Stimulated activated naive B cell treated with anti-CD40 and anti-IgM and Interleukin-4, amounts not matched to agents 10 μg/mL and 1 μg/mL and 100 μg/mL, for 72 hours (primary cell): Measurements from ENCODE around the gene ST8SIA5.

Experiments
- ATAC-seq, 2 donors: fragments of 150-1000 bp; cut with Tn5 transposase; replicated peaks; 2 replicates each; pipeline ENCODE4 v1.10.0; 2021; ENCODE audit warnings: moderate library complexity in 1 of 2
- DNase-seq: peaks from one replicate; pipeline ENCODE4 v3.0.0; 2021
- H3K27ac Mint-ChIP-seq: one replicate; pipeline ENCODE4 v1.8.0; 2022; ENCODE audit warnings: mild to moderate bottlenecking, mixed read lengths
- H3K27me3 Mint-ChIP-seq, 2 donors: one replicate each; pipeline ENCODE4 v1.8.0; 2022; ENCODE audit warnings: mixed read lengths in 2 of 2
- H3K36me3 Mint-ChIP-seq, 2 donors: one replicate each; pipeline ENCODE4 v1.8.0; 2022; ENCODE audit warnings: mixed read lengths in 2 of 2, mild to moderate bottlenecking in 1 of 2
- H3K4me1 Mint-ChIP-seq, 2 donors: one replicate each; pipeline ENCODE4 v1.8.0; 2022; ENCODE audit warnings: mixed read lengths in 2 of 2, mild to moderate bottlenecking in 1 of 2
- H3K4me3 Mint-ChIP-seq, 2 donors: one replicate each; pipeline ENCODE4 v1.8.0; 2022; ENCODE audit warnings: mild to moderate bottlenecking in 2 of 2, mixed read lengths in 2 of 2, moderate library complexity in 1 of 2
- H3K9me3 Mint-ChIP-seq, 2 donors: one replicate each; pipeline ENCODE4 v1.8.0; 2022; ENCODE audit warnings: mixed read lengths in 2 of 2, mild to moderate bottlenecking in 1 of 2

The ST8SIA5 gene

GRCh38 chr18:46731316-46731715 is 25.5 kb downstream of the ST8SIA5 start:
- Mint-ChIP-seq H3K27ac (no peak overlapping the region), H3K9me3 (peaks cover 16 to 22% of the 10 kb centered on the region in 2 donors), H3K4me3 (no peak overlapping the region), H3K27me3 (peaks cover 10% of the 10 kb centered on the region in 2 donors), H3K4me1 (no peaks in the 10 kb centered on the region), H3K36me3 (peaks cover 0 to 3% of the 10 kb centered on the region in 2 donors)
- DNase-seq (no peak), ATAC-seq (no peak)

DNA sequence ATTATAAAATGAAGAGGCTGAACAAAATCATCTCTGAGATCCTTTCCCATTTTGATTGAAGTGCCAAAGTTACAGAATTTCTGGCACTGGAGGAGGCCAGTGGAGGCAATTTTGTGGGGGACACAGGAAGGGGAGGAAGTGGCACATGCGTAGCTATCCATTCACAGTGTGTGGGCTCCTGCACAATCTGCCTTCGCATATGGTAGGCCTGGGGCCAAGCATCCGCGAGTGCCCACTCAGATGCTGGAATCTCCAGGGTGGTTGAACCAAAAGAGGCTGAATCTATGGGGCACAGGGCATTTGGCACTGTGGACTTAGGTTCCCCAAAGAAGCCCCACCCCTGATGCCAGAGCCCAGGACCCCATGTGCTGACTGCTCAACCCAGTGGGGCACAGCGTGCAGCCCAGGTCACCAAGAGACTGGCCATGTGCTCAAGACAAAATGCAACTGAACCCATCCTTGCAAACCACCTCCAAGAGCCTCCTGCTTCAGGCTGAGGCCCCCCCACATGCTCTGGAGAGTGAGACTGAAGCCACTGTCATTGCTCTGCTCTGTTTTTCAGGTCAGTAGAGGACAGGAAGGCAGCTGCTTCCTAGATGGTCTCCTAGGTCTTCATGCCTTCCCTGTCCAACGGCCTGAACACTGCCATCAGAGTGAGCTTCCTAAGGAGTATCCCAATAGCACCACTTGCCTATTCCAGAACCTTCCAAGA is 28.5 kb downstream of the ST8SIA5 start:
- H3K27ac Mint-ChIP-seq, result no peak overlapping the region
- ATAC-seq, result no peak

DNA sequence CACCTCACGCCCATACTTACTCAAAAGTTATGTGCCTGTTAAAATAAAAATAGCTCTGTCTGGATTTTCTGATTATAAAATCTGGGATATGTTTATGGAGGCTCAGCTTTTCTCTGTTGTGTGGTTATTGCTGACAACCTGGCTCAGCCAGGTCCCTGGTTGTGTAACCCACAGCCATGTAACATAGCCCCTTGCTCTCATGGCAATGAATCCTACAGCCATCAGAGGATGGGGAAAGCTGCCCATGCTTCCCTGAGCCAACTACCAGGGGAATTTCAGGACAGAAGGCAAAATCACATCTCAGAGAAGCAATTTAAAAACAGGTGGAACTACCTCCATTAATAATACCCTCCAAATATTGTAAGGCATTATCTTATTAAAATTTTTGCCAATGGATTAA is 29.7 kb downstream of the ST8SIA5 start:
- DNase-seq (no peak), ATAC-seq (no peak)
- Mint-ChIP-seq H3K27me3 (peaks cover 0 to 6% of the 10 kb centered on the region in 2 donors), H3K4me1 (no peaks in the 10 kb centered on the region), H3K4me3 (no peak overlapping the region), H3K27ac (peak overlapping the region; percentile 42), H3K36me3 (peaks cover 0 to 3% of the 10 kb centered on the region in 2 donors), H3K9me3 (peaks cover 16 to 22% of the 10 kb centered on the region in 2 donors)

More for the DNA sequence above, 28.5 kb downstream of the ST8SIA5 start:
- peaks cover 0 to 3% of the 10 kb centered on the region in 2 donors for H3K36me3 Mint-ChIP-seq
- H3K9me3 Mint-ChIP-seq, result peaks cover 16 to 22% of the 10 kb centered on the region in 2 donors
- no peaks in the 10 kb centered on the region for H3K4me1 Mint-ChIP-seq
- H3K4me3 Mint-ChIP-seq, result no peak overlapping the region
- peaks cover 1 to 6% of the 10 kb centered on the region in 2 donors for H3K27me3 Mint-ChIP-seq
- no peak for DNase-seq

- Mint-ChIP-seq H3K4me3 (no peak overlapping the region), H3K27me3 (peaks cover 0 to 6% of the 10 kb centered on the region in 2 donors), H3K36me3 (no peaks in the 10 kb centered on the region), H3K4me1 (no peaks in the 10 kb centered on the region), H3K9me3 (peaks cover 6 to 10% of the 10 kb centered on the region in 2 donors), H3K27ac (no peak overlapping the region)
- ATAC-seq (no peak), DNase-seq (no peak)
These were observed 31.5 kb downstream of the ST8SIA5 start for GRCh38 chr18:46725310-46725709.

DNA sequence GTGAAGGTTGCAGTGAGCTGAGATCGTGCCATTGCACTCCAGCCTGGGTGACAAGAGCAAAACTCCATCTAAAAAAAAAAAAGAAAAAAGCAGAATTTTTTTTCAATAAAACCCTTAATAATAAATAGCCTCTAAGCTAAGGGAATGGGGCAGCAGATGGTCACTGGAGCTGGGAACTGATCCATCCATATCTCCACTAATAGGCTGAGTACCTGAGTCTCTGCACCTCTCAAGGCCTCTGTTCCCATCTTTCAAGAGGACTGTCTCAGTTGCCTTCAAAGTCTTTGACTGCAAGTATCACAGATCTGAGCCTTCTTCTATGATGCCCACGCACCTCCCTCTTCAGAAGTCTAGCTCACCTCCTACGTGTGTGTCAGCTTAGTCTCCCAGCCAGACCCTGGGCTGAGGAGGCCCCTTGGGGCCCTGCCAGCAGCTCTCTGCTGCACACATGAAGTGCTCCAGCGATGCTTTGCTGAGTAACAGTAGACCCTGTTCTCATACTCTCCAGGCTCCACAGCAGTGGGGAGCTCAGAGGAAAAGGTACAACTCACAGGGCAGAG is 32.9 kb downstream of the ST8SIA5 start:
- ATAC-seq (no peak), DNase-seq (no peak)
- Mint-ChIP-seq H3K9me3 (peaks cover under 1 to 1% of the 10 kb centered on the region in 2 donors), H3K4me1 (no peaks in the 10 kb centered on the region), H3K27ac (no peak overlapping the region), H3K36me3 (no peaks in the 10 kb centered on the region), H3K4me3 (no peak overlapping the region), H3K27me3 (peaks cover 3 to 10% of the 10 kb centered on the region in 2 donors)

- DNase-seq (no peak), ATAC-seq (no peak)
- Mint-ChIP-seq H3K27me3 (peaks cover 4 to 12% of the 10 kb centered on the region in 2 donors), H3K4me1 (no peaks in the 10 kb centered on the region), H3K36me3 (no peaks in the 10 kb centered on the region), H3K4me3 (no peak overlapping the region), H3K27ac (no peak overlapping the region), H3K9me3 (no peaks in the 10 kb centered on the region)
These were observed 34.8 kb downstream of the ST8SIA5 start for GRCh38 chr18:46722051-46722450.

GRCh38 chr18:46721331-46721730 is 35.5 kb downstream of the ST8SIA5 start:
- Mint-ChIP-seq H3K27me3 (peaks cover 9 to 12% of the 10 kb centered on the region in 2 donors), H3K36me3 (no peaks in the 10 kb centered on the region), H3K27ac (no peak overlapping the region), H3K9me3 (no peaks in the 10 kb centered on the region), H3K4me3 (no peak overlapping the region), H3K4me1 (no peaks in the 10 kb centered on the region)
- no peak for ATAC-seq
- DNase-seq, result no peak

- H3K27ac Mint-ChIP-seq, result no peak overlapping the region
- no peak overlapping the region for H3K4me3 Mint-ChIP-seq
- H3K27me3 Mint-ChIP-seq, result peaks cover 9 to 12% of the 10 kb centered on the region in 2 donors
- ATAC-seq (no peak), DNase-seq (no peak)
- H3K9me3 Mint-ChIP-seq, result no peaks in the 10 kb centered on the region
- no peaks in the 10 kb centered on the region for H3K4me1 Mint-ChIP-seq
- H3K36me3 Mint-ChIP-seq, result no peaks in the 10 kb centered on the region
These were observed 36.3 kb downstream of the ST8SIA5 start for GRCh38 chr18:46720521-46720920.

DNA sequence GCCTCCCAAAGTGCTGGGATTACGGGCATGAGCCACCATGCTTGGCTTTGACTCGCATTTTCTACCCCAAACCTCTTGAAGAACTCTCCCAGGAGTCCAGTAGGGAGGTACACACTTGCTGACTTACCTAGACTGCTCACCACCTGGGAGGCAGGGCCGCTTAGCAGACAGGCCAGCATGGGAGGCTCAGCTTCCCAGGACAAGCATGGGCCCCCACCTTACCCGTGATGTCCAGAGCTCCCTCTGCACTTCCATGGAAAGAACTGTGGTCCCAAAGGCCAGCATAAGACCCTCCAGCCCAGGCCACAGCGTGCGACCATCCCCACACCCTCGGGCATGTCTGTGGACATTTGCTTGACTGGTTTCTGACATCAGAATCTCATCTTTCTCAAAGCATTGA is 36.8 kb downstream of the ST8SIA5 start:
- ATAC-seq, result no peak
- Mint-ChIP-seq H3K36me3 (no peaks in the 10 kb centered on the region), H3K27ac (no peak overlapping the region), H3K9me3 (no peaks in the 10 kb centered on the region), H3K4me1 (no peaks in the 10 kb centered on the region), H3K27me3 (peaks cover 9 to 12% of the 10 kb centered on the region in 2 donors), H3K4me3 (no peak overlapping the region)
- no peak for DNase-seq

DNA sequence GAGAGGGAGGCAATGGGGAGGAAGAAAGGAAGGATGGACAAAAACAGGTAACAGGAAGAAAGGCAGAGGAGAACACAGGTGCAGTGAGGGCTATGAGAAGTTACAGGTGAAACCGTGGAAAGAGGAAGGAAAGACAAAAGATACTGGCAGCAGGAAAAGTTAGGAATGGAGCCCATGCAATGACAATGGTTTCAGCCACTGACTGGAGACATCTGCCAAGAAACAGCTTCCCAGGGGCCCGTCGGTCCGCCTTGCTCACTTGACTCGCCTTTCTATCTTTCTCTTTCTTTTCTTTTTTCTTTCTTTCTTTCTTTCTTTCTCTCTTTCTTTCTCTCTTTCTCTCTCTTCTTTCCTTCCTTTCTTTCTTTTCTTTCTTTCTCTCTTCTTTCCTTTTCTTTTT is 37.5 kb downstream of the ST8SIA5 start:
- no peaks in the 10 kb centered on the region for H3K36me3 Mint-ChIP-seq

GRCh38 chr18:46718501-46719341 is 38.1 kb downstream of the ST8SIA5 start:
- DNase-seq, result no peak
- ATAC-seq, result no peak

More for the DNA sequence above, 37.5 kb downstream of the ST8SIA5 start:
- no peak for ATAC-seq
- Mint-ChIP-seq H3K9me3 (no peaks in the 10 kb centered on the region), H3K4me1 (no peaks in the 10 kb centered on the region), H3K27ac (no peak overlapping the region), H3K4me3 (no peak overlapping the region), H3K27me3 (peaks cover 9 to 12% of the 10 kb centered on the region in 2 donors)
- DNase-seq, result no peak

GRCh38 chr18:46716827-46717226 is 40.0 kb downstream of the ST8SIA5 start:
- Mint-ChIP-seq H3K9me3 (no peaks in the 10 kb centered on the region), H3K4me1 (no peaks in the 10 kb centered on the region), H3K27me3 (peaks cover 9 to 12% of the 10 kb centered on the region in 2 donors), H3K4me3 (no peak overlapping the region), H3K36me3 (no peaks in the 10 kb centered on the region), H3K27ac (no peak overlapping the region)
- DNase-seq (no peak), ATAC-seq (no peak)

More at GRCh38 chr18:46718501-46719341, 38.1 kb downstream of the ST8SIA5 start:
- Mint-ChIP-seq H3K4me3 (no peak overlapping the region), H3K27me3 (peaks cover 9 to 12% of the 10 kb centered on the region in 2 donors), H3K4me1 (no peaks in the 10 kb centered on the region), H3K27ac (no peak overlapping the region), H3K9me3 (no peaks in the 10 kb centered on the region), H3K36me3 (no peaks in the 10 kb centered on the region)

DNA sequence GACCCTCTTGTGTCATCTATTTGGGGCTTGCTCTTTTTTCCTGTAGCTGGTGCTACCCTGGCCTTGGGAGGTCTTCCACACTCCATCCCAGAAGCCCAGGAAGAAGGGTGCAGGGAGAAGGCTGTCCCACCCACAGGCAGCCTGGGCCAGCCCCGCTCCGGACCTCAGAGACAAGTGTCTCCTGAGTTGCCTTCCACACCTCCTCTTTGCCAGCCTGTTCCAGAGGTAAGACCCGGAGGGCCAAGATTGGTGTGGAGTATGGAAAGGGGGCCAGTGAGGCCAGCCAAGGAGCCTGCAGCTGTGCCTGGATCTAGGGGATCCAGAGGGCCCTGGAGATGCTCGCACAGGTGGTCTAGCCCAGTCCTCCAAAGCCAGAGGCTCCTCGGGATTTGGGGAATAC is 40.5 kb downstream of the ST8SIA5 start:
- Mint-ChIP-seq H3K9me3 (no peaks in the 10 kb centered on the region), H3K36me3 (no peaks in the 10 kb centered on the region), H3K4me1 (peaks cover 0 to 3% of the 10 kb centered on the region in 2 donors), H3K27me3 (peaks cover 9 to 12% of the 10 kb centered on the region in 2 donors), H3K27ac (no peak overlapping the region), H3K4me3 (no peak overlapping the region)
- DNase-seq (no peak), ATAC-seq (no peak)

DNA sequence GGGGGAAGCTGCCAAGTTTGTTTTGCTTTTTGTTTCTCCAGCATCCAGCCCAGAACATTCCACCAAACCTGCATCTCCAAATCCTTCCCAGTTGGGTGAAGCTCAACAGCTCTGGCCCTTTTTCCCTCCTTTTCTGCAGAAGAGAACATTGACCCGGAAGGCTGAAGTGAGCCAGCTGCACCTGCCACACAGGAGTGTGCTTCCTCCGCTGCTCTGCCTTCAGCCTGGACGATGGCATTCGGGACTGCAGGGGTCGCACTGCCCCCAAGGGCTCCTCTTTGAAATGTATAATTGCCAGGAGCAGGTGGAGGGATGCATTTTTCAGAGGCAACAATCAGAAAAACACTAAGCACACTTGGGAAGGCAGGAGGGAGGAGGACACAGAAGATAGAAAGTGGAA is 41.8 kb downstream of the ST8SIA5 start:
- Mint-ChIP-seq H3K4me3 (no peak overlapping the region), H3K9me3 (no peaks in the 10 kb centered on the region), H3K4me1 (peaks cover 0 to 5% of the 10 kb centered on the region in 2 donors), H3K27ac (no peak overlapping the region), H3K27me3 (peaks cover 9 to 12% of the 10 kb centered on the region in 2 donors), H3K36me3 (no peaks in the 10 kb centered on the region)
- no peak for DNase-seq
- ATAC-seq, result no peak
